ENCODE measurements around the gene POU2F3. TPM values are rescaled to one million over a fixed set of nuclear protein-coding genes. Genes with fewer than 3 reads are reported as not detected.

The POU2F3 gene
- total and polyA plus RNA-seq, 2 of the 4 experiments (the other 2 are of a cell fraction) = under 0.01 to 0.09 TPM

DNA sequence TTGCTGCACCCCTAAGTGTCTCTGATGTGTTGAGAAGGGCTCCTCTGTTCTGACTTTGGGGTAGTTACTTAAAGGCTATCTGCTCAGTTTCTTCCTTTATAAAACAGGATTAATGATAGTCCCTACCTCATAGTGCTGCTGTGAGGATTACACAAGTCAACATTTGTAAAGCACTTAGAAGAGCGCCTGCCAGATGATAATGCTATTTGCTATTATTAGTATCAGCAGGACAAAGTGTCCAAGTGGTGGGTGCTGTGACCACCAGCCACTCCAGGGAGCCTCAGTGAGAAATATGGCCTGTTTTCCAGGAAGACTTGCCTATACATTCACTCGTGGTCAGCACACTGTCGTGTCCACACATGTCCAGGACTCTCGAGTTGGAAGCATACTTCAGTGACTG is 16.2 kb downstream of the POU2F3 start:
- no peak overlapping the region for H2AK9ac ChIP-seq (replicated peaks; ENCODE audit: low read depth, low read length, poor library complexity)
- peaks cover 73% of the 10 kb centered on the region for H3K27me3 ChIP-seq (ENCODE audit: control insufficient read depth, insufficient read depth, low read length)
- no peak overlapping the region for H4K8ac ChIP-seq (ENCODE audit: low read depth in 2 of 2, low read length in 2 of 2)
- no peak overlapping the region for H3K27ac ChIP-seq (ENCODE audit: insufficient read depth, low read length)
- no peaks in the 10 kb centered on the region for H3K9me3 ChIP-seq (ENCODE audit: control insufficient read depth, insufficient read depth, low read length)
- H3K4me3 ChIP-seq (ENCODE audit: insufficient read depth, low read depth, low read length) = no peak overlapping the region
- no peak for ATAC-seq (ENCODE audit: low read depth)
- H3K36me3 ChIP-seq (ENCODE audit: control insufficient read depth, insufficient read depth, low read length) = no peaks in the 10 kb centered on the region
- no peak overlapping the region for H3K4me2 ChIP-seq (ENCODE audit: low read depth, low read length)
- H3K14ac ChIP-seq (replicated peaks; ENCODE audit: low read depth, low read length) = no peak overlapping the region
- DNase-seq = no peak
- in situ Hi-C loops (cut with MboI; ENCODE audit: low sequenced_read_pairs) (no loop called here), dilution Hi-C loops (cut with HindIII; ENCODE audit: low sequenced_read_pairs, unreplicated experiment) (no loop called here), intact Hi-C loops (cut with micrococcal nuclease) (no loop called here)
- no peaks in the 10 kb centered on the region for H3K4me1 ChIP-seq (ENCODE audit: control insufficient read depth, insufficient read depth, low read length)
- no TSS peak for BruUV-seq (replicated peaks)
- H2BK20ac ChIP-seq (ENCODE audit: low read depth, low read length) = no peak overlapping the region
- H3K23ac ChIP-seq (ENCODE audit: low read depth, low read length) = no peak overlapping the region
- no peaks in the 10 kb centered on the region for H4K20me1 ChIP-seq (ENCODE audit: insufficient read depth, low read length)
- H3K9me1 ChIP-seq (ENCODE audit: insufficient read depth, low read length) = no peaks in the 10 kb centered on the region
- no peak overlapping the region for H2BK5ac ChIP-seq (ENCODE audit: low read depth, low read length, poor library complexity, severe bottlenecking)
- H3K4ac ChIP-seq (ENCODE audit: low read depth, low read length) = no peak overlapping the region
- no peak overlapping the region for H2AFZ ChIP-seq (replicated peaks; ENCODE audit: low read length, poor library complexity)
- no peak overlapping the region for H2AK5ac ChIP-seq (ENCODE audit: low read depth, low read length)
- H3K79me1 ChIP-seq (ENCODE audit: low read depth in 1 of 2, low read length in 2 of 2) = no peaks in the 10 kb centered on the region
- no peak overlapping the region for H4K91ac ChIP-seq (ENCODE audit: insufficient read depth, low read depth, low read length)
- WGBS, 2 experiments (ENCODE audit: extremely low coverage in 2 of 2, insufficient read length in 1 of 2) = 20% methylated on average over 1 of the region's 4 CpGs; no CpG with 5 or more reads in 1 of the 2 experiments
- CTCF ChIA-PET = no interaction called here
- no peak overlapping the region for H4K5ac ChIP-seq (ENCODE audit: low read depth, low read length)
- H2BK15ac ChIP-seq (ENCODE audit: low read depth, low read length) = no peak overlapping the region
- POLR2A ChIA-PET (ENCODE audit: unreplicated experiment) = no interaction called here
- H2BK120ac ChIP-seq (ENCODE audit: low read depth, low read length) = no peak overlapping the region
- TF ChIP-seq CHD1 (IDR thresholded peaks at IDR 0.05; ENCODE audit: low read depth, low read length) (no peak), POLR2A (IDR thresholded peaks at IDR 0.05; ENCODE audit: low read depth, low read length) (no peak)
- H3K18ac ChIP-seq (ENCODE audit: low read depth, low read length) = no peak overlapping the region
- H3K56ac ChIP-seq (ENCODE audit: extremely low read depth, insufficient read depth, low read length) = no peak overlapping the region
- no peak overlapping the region for H3K9ac ChIP-seq (ENCODE audit: low read depth, low read length)
